ENCODE data around the gene SLC6A6. TPM values are rescaled to one million over a fixed set of nuclear protein-coding genes. Genes with fewer than 3 reads are reported as not detected.
A peak's percentile ranks its signal among the peaks of the same experiment; 100 is the strongest.

SLC6A6 gene
- total RNA-seq, 2 donors from 2014 or later: 81.5 to 85.9 TPM

DNA sequence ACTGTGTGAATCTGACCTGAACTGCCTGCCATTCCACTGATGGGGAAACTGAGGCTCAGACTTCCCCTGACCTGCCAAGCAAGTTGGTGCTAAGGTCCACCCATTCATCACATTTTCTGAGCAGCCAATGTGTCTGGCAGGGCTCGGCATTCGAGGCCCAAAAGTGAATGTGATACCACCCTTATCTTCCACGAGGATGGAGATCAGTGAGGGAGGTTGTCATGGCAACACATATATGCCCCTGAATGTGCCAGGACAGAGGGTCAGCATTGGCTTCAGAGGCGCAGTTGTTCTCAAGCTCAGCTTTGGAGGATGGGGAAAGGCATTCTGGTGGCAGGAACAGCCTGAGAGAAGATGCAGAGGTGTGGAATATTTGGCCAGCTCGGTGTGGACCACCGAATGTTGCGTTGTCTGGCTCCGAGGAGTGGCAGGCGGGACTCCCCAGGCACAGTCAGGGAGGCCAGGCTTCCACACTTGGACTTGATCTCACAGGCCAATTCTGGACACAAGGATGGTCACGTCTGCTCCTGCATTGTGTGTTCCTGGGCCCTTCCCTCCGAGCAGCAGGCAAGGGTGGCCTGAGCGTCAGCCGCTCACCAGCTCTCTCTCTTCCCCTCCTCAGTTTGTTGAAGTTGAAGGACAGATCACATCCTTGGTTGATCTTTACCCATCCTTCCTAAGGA lies 74.3 kb downstream of the SLC6A6 start:
- H3K4me1 ChIP-seq: peaks cover 0 to 39% of the 10 kb centered on the region in 2 donors
- H3K27me3 ChIP-seq: no peaks in the 10 kb centered on the region
- H3K27ac ChIP-seq: no peak overlapping the region
- no peak overlapping the region for H3K4me3 ChIP-seq
- H3K36me3 ChIP-seq: peaks cover 46% of the 10 kb centered on the region
- no peaks in the 10 kb centered on the region for H3K9me3 ChIP-seq
- DNase-seq (ENCODE audit: low spot score): no peak
- TF ChIP-seq, protein P1, sequence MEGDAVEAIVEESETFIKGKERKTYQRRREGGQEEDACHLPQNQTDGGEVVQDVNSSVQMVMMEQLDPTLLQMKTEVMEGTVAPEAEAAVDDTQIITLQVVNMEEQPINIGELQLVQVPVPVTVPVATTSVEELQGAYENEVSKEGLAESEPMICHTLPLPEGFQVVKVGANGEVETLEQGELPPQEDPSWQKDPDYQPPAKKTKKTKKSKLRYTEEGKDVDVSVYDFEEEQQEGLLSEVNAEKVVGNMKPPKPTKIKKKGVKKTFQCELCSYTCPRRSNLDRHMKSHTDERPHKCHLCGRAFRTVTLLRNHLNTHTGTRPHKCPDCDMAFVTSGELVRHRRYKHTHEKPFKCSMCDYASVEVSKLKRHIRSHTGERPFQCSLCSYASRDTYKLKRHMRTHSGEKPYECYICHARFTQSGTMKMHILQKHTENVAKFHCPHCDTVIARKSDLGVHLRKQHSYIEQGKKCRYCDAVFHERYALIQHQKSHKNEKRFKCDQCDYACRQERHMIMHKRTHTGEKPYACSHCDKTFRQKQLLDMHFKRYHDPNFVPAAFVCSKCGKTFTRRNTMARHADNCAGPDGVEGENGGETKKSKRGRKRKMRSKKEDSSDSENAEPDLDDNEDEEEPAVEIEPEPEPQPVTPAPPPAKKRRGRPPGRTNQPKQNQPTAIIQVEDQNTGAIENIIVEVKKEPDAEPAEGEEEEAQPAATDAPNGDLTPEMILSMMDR (IDR thresholded peaks at IDR 0.05): no peak

DNA sequence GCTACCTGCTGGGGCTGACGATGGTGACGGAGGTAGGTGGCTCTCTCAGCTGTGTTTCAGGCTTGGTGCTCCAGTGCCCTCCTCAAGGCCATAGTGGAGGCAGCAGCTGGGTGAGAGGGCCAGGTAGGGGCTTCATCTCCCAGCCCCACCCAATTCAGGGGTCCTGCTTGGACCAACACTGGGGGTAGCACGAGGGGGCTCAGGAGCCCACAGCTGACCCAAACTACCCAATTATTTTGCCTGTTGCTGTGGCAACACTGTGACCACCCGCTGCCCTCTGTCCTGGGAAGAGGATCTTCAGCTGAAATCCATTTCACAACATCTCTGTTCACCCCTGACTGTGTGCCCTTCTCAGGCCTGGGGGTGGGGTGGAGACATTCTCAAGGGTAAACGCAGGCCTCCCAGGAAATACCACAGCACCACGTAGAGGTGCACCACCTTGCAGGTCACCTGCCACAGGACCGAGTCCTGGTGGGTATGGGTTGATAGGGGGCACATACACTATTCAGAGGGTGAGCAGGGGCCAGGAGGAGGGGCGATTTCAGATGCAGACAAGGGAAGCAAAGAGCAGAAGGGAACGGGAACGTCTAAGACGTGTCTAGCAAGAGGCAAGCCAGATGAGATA lies 75.0 kb downstream of the SLC6A6 start:
- Histone ChIP-seq H3K27ac (no peak overlapping the region), H3K4me1 (peaks cover 0 to 43% of the 10 kb centered on the region in 2 donors), H3K9me3 (no peaks in the 10 kb centered on the region), H3K36me3 (peaks cover 46% of the 10 kb centered on the region), H3K4me3 (no peak overlapping the region), H3K27me3 (no peaks in the 10 kb centered on the region)
- DNase-seq (ENCODE audit: low spot score): no peak
- TF ChIP-seq, protein P1 (IDR thresholded peaks at IDR 0.05): no peak

DNA sequence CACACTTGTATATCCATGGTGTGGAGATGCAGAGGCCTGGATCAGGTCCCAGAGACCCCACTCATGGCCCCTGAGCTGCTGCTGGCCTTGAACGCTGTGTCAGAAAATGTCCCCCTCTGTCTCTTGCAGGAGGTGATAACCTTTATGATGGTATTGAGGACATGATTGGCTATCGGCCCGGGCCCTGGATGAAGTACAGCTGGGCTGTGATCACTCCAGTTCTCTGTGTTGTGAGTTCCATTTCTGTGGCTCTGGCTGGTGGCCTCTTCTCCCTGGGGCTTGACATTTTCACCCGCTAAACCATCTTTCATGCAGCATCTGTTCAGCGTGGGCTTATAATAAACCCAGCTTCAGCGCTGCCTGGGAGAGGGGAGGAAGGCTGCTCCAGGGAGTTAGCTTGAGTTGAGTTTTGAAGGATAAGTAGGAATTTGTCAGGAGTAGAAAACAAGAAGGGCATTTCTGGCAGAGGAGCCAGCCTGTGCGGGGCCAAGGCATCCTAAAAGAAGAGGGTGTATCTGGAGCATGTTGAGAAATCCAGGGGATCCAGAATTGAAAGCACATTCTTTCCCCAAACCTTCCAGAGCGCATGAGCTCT lies 76.6 kb downstream of the SLC6A6 start:
- Histone ChIP-seq H3K27me3 (no peaks in the 10 kb centered on the region), H3K4me3 (no peak overlapping the region), H3K4me1 (peaks cover 0 to 37% of the 10 kb centered on the region in 2 donors), H3K9me3 (no peaks in the 10 kb centered on the region), H3K36me3 (peaks cover 52% of the 10 kb centered on the region), H3K27ac (no peak overlapping the region)
- TF ChIP-seq, protein P1 (IDR thresholded peaks at IDR 0.05): no peak
- no peak for DNase-seq (ENCODE audit: low spot score)

DNA sequence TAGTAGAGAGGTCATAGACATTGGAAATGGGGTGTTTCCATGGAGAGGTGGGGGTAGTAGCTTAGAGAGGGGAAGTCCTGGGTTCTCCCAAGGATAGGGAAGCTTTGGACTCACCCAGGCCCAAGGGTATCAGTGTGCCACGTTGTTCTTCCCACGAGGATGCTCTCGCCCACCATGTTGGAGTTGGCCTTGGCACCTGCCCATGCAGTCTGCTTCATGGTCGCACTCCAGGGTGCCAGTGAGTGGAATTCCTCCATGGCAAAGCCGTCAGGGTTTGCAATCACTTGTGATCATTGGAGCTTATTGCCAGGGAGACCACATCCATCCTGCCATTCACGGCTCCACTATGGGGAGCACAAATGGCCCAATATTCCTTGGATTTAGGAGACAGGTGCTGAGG lies 77.2 kb downstream of the SLC6A6 start:
- no peak for DNase-seq (ENCODE audit: low spot score)
- no peak overlapping the region for H3K27ac ChIP-seq
- H3K4me1 ChIP-seq: peaks cover 0 to 37% of the 10 kb centered on the region in 2 donors
- H3K4me3 ChIP-seq: no peak overlapping the region
- TF ChIP-seq, protein P1 (IDR thresholded peaks at IDR 0.05): no peak
- no peaks in the 10 kb centered on the region for H3K9me3 ChIP-seq
- no peaks in the 10 kb centered on the region for H3K27me3 ChIP-seq
- H3K36me3 ChIP-seq: peaks cover 52% of the 10 kb centered on the region

DNA sequence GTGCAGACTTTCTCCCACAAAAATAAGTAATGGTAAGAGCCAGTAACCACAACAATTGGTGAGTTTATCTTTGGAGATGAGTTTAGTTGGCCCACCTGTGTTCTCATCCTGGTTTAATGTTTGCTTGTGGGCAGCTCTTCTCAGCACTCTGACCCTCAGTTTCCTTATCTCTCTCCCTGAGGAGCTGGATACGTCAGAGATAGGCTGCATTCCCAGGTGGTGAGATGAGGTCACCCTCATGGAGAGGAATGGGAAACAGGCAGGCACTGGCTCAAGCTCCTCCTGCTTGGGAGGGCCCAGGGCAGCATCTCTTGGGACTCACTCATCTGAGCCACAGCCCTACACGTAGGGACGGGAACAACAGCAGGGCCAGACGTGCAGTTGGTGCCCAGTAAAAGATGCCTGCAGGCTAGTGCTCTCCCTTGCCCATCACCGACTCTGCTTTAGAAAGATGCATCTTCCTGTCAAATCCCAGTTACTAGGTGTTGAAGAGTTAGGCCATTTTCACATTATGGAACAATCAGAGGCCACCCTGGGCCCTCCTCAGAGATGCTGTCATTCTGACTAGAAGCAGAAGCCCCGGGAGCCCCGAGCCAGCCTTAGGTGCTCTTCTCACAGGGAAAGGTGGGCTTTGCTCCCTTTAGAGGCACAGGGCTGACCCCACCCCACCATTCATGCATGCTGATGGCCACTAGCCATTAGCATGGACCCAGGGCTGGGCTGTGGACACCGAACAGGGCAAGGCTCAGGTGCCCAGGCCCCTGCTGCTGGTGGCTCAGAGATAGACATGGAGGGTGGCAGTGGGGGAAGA lies 78.0 kb downstream of the SLC6A6 start:
- no peak overlapping the region for H3K27ac ChIP-seq
- peak; percentile 66 for DNase-seq (ENCODE audit: low spot score)
- H3K36me3 ChIP-seq: peaks cover 52% of the 10 kb centered on the region
- H3K9me3 ChIP-seq: no peaks in the 10 kb centered on the region
- peaks cover 0 to 37% of the 10 kb centered on the region in 2 donors for H3K4me1 ChIP-seq
- TF ChIP-seq, protein P1 (IDR thresholded peaks at IDR 0.05): no peak
- H3K27me3 ChIP-seq: no peaks in the 10 kb centered on the region
- no peak overlapping the region for H3K4me3 ChIP-seq

Data from right atrium auricular region (tissue), 2 donors.